GM08714 (cell line): ENCODE measurements around the gene RB1.

Experiments used
- H3K4me3 ChIP-seq: fragments of 200-500 bp; sonication (Bioruptor generic); 2 replicates; pipeline ENCODE4 v1.5.1; 2014; ENCODE audit warnings: mild to moderate bottlenecking, low read length, inconsistent platforms
- ZNF274 ChIP-seq: IDR thresholded peaks from 2 replicates; pipeline ENCODE4 v1.6.1; 2012; ENCODE audit warnings: mild to moderate bottlenecking, low read depth, low read length

The RB1 gene

DNA sequence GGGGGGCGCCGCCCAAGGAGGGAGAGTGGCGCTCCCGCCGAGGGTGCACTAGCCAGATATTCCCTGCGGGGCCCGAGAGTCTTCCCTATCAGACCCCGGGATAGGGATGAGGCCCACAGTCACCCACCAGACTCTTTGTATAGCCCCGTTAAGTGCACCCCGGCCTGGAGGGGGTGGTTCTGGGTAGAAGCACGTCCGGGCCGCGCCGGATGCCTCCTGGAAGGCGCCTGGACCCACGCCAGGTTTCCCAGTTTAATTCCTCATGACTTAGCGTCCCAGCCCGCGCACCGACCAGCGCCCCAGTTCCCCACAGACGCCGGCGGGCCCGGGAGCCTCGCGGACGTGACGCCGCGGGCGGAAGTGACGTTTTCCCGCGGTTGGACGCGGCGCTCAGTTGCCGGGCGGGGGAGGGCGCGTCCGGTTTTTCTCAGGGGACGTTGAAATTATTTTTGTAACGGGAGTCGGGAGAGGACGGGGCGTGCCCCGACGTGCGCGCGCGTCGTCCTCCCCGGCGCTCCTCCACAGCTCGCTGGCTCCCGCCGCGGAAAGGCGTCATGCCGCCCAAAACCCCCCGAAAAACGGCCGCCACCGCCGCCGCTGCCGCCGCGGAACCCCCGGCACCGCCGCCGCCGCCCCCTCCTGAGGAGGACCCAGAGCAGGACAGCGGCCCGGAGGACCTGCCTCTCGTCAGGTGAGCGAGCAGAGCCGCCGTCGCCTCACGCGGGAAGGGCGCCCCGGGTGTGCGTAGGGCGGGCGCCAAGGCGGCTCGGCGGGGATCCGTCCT is at the start of gene RB1:
Gene RB1 (plus strand): TSS at position 393 of the 784 bp plus-strand sequence. CDS start 162 bp downstream, at position 555.
- TF ChIP-seq ZNF274 = no peak
- peak within 1 kb of the TSS; percentile 97 for H3K4me3 ChIP-seq

DNA sequence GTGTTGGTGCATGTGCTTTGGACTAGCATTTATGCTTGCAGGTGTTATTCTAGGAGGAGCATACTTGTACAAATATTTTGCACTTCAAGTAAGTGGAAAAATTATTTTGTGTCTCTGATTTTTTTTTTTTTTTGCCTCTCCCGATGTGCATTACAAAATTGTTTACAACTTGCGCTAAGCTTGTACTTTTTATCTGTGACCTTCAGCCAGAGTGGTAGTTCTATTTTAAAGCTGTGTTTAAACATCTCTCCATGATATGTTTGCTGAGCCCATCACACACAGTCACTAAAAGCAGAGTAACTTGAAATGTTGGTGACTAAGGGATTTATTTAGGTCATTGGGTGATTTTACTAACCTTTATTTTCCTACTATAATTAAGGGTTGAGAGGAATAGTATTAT is 49.7 kb upstream of the RB1 start:
- TF ChIP-seq ZNF274 = no peak
- H3K4me3 ChIP-seq = no peak overlapping the region

DNA sequence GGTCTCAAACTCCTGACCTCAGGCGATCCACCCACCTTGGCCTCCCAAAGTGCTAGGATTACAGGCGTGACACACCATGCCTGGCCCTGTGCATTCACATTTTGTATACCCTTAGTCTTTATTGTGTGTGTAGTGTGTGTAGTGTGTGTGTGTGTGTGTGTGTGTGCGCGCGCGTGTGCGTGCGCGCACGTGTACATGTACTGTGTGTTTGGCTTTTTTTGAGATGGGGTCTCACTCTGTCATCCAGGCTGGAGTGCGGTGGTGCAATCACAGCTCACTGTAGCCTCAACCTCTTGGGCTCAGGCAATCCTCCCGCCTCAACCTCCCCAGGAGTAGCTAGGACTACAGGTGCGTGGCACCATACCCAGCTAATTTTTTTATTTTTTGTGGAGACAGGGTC is 48.5 kb upstream of the RB1 start:
- H3K4me3 ChIP-seq = no peak overlapping the region
- no peak for TF ChIP-seq ZNF274

DNA sequence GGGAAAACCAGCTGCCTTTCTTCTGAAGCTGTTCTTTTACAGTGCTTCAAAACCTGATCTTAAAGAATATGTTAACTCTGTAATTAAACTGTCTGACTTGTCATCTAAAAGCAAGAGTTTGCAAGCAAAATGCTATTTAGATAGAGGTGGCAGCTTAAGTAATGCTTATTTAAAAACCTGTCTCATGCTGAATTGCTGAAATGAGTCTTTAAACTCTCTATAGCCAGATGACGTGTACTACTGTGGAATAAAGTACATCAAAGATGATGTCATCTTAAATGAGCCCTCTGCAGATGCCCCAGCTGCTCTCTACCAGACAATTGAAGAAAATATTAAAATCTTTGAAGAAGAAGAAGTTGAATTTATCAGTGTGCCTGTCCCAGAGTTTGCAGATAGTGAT is 47.6 kb upstream of the RB1 start:
- H3K4me3 ChIP-seq = no peak overlapping the region
- no peak for TF ChIP-seq ZNF274

DNA sequence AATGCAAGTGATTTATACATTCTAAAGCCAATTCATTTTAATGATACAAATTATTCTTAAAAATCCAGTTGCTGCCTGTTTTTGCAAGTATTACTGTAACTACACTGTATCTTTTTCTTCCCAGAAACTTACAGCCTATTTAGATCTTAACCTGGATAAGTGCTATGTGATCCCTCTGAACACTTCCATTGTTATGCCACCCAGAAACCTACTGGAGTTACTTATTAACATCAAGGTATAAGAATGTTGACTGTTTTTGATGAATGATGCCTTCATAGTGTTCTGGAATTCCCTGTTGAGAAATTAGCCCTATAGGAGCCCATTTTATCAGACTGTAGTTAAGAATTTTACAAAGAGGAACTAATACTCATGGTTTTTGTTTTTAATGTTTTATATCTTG is 45.5 kb upstream of the RB1 start:
- no peak for TF ChIP-seq ZNF274

DNA sequence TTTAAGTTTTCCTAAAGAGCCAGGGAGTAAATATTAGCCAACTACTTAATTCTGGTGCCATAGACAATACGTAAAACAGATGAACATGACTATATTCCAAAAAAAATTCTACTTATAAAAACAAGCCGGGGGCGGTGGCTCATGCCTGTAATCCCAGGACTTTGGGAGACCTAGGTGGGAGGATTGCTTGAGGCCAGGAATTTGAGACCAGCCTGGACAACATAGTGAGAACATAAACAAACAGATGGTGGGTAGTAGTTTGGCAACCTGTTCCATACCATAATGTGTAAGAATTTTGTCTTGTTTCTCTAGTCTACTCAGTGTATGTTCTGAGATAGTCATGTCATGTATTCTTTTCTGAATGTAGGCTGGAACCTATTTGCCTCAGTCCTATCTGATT is 45.1 kb upstream of the RB1 start:
- no peak overlapping the region for H3K4me3 ChIP-seq
- TF ChIP-seq ZNF274 = no peak

More for the DNA sequence above, 45.5 kb upstream of the RB1 start:
- H3K4me3 ChIP-seq = no peak overlapping the region

DNA sequence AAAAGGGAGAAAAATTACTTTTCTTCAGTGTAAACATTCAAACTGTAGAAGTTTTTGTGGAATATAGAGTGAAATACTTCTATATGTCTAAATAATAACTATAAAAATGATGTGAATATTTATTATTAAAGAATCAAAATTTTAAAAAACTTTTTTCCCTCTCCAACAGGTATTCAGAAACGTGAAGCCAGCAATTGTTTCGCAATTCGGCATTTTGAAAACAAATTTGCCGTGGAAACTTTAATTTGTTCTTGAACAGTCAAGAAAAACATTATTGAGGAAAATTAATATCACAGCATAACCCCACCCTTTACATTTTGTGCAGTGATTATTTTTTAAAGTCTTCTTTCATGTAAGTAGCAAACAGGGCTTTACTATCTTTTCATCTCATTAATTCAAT is 42.6 kb upstream of the RB1 start:
- no peak for TF ChIP-seq ZNF274
- H3K4me3 ChIP-seq = no peak overlapping the region

DNA sequence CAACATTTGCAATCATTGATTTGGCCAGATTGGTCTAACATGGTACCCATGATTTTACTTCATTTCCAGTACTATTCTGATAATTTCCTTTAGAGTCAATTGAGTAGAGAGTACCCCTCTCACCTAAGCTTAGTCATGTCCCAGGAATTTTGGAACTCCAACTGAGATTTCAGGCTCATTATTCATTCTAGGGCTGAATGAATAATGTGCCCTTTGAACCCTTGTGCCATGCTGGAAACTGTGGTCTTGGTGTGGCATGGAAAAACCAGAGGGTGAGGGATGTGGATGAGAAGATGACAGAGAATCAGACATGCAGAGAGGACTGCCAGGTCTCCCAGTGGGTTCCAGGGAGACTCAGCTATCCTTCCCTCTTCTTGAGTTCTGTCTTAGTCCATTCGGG is 40.4 kb upstream of the RB1 start:
- TF ChIP-seq ZNF274 = no peak
- no peak overlapping the region for H3K4me3 ChIP-seq

DNA sequence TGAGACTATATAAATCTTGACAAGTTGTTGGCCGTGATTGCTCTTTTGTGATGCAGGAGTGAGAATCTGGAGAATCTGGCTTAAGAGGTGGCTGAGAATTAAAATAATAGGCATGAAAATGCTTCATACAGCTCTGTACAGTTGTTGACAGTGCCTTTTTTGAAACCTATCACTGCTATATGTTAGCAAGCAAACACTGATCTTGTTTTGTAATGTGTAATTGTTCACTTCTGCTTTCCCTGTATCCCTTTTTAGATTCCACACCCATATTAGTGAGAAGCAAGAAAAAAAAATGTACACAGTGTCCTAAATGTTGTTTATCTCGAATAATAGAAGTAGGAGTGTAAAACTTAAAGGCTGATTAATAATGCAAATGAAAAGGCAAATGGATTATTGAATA is 39.5 kb upstream of the RB1 start:
- no peak for TF ChIP-seq ZNF274

DNA sequence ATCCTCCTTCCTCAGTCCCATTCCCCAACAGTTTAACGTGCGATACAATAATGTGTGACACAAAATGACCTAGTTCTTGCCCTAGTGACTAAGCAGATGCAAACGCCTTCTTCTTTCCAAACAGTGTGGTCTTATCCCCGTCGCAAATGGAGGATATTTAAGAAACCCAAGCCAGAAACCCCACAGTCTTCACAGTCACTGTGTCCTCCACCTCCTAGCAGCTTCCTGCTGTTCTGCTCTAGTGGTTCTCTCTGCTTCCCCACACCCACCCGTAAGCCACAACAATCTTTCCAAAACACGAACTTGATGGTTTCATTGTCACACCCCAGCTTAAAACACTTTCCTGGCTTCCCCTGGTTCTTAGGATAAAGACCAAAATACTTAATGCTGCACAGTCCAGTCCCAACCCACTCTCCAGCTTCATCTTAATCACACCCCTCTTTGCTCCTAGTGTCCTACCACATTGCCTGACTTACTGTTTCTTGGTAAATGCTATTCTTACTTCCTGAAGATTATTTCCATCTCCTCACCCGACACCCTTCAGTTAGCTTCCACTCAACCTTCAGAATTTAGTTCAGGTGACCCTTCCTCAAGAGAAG is 38.2 kb upstream of the RB1 start:
- no peak for TF ChIP-seq ZNF274
- H3K4me3 ChIP-seq = no peak overlapping the region; the same call in 1 of the 2 replicates

More for the DNA sequence above, 39.5 kb upstream of the RB1 start:
- H3K4me3 ChIP-seq = no peak overlapping the region

DNA sequence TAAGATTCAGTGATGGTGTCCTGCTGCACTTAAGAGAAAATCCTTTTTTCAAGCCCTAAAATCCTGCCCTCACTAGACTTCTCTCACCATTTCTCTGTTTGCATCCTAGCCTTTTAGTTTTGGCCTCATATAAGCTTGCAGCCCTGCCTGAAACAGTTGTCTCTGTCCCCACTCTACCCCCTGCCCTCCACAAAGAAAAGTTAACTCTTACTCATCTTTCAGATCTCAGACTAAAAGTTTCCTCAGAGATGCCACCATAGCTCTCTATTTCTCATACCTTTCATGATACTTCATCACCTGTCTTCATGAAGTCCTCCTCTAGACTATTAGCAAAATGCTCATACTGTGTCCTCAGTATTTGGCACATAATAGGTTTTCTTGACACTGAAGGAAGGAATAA is 37.4 kb upstream of the RB1 start:
- no peak overlapping the region for H3K4me3 ChIP-seq
- no peak for TF ChIP-seq ZNF274

DNA sequence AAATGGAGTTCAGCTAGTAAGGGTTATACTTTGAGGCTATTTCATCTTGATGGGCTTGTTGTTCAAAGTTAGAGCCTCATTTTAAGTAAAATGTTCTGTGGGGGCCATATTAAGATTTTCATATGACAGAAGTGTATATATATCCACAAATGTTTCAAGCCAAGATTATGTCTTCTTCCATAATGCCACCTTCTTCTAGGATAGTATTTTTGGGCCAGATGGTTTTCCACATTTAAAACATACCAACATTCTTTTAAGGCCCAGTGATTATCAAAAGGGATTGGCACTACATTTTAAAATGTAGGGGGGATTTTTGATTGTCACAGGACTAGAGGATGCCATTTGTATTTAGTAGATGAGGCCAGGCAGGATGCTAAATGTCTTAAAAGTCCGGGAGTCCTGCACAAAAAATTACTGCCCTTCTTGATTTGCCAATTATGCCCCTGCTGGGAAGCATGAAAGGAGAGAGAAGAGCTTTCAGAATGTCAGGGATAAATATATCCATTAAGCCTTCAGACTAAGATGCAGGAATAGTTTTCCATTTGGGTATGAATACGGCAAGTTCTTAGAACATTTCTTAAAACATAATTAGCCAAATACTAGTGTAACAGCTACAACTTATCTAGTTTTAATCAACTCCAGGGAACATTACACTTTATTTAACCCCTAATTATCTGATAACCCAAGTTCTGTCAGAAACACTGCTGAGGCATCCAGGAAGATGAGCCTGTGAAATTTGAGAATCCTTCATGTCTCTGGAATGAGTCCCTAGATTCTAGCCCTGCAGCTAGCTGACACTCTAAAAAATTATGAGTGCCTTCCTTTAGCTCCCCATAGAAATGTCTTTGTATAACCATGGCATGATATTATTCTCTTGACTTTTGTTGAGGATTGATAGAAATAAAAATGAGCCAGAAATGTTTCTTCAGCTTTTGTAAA is 36.6 kb upstream of the RB1 start:
- no peak overlapping the region for H3K4me3 ChIP-seq
- TF ChIP-seq ZNF274 = no peak

DNA sequence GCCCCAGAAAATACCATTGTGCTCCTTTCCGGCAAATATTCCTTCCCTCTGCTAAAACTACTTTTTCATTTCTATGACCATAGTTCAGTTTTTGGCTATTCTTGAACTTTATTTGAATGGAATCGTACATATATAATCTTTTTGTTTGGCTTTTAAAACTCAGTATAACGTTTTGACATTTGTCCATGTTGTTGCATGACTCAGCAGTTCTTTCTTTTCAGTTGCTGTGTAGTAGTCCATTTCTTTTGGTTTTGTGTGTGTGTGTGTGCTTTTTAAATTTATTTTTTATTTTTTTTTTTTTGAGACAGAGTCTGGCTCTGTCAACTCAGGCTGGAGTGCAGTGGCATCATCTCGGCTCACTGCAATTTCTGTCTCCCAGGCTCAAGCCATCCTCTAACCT is 35.5 kb upstream of the RB1 start:
- H3K4me3 ChIP-seq = no peak overlapping the region
- TF ChIP-seq ZNF274 = no peak

DNA sequence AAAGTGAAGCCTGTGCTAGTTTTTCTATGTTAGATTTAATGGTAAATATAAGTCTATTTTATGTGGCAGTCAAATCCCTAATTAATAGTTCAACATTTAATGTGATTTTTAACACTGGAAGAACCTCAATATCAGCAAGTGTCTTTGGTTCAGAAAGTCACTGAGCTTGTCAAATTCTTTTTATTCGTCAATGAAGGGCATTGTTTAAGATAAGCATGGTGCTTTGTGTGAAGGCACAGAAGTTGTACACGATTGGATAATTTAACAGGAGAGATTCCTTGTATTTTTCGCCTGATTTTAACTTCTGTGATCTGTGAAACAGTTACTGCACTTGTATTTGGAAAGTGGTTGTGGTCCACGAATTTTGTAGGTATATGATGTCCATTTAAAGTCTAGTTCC is 30.2 kb upstream of the RB1 start:
- no peak for TF ChIP-seq ZNF274
- H3K4me3 ChIP-seq = no peak overlapping the region
